WTC11 (cell line): ENCODE measurements around the gene ZFHX2. TPM values are rescaled to one million over a fixed set of nuclear protein-coding genes. Genes with fewer than 3 reads are reported as not detected.

Experiments
- ATAC-seq: fragments of 200-7000 bp; cut with Tn5 transposase; 2 replicates; pipeline ENCODE4 v1.10.0; 2021; ENCODE audit warnings: mild to moderate bottlenecking, moderate library complexity
- CTCF ChIA-PET: fragments of 300-600 bp; sonication (Branson Sonifier 250); formaldehyde crosslinking; loops from one replicate; lab custom pipeline; 2021; ENCODE audit warnings: antibody characterized with exemption; lab: Charles Lee
- POLR2A ChIA-PET: fragments of 350-600 bp; sonication (Branson Sonifier 250); formaldehyde crosslinking; loops from one replicate; lab custom pipeline; 2021; ENCODE audit warnings: antibody characterized with exemption; lab: Charles Lee
- DNase-seq: peaks from one replicate; pipeline ENCODE4 v3.0.0; 2021; ENCODE audit warnings: low spot score
- H3K27ac Mint-ChIP-seq: 2 replicates; pipeline ENCODE4 v1.8.0; 2021; ENCODE audit warnings: mixed read lengths
- H3K27me3 Mint-ChIP-seq: 2 replicates; pipeline ENCODE4 v1.8.0; 2021; ENCODE audit warnings: low read depth, mild to moderate bottlenecking, moderate library complexity, mixed read lengths
- H3K36me3 Mint-ChIP-seq: 2 replicates; pipeline ENCODE4 v1.8.0; 2021; ENCODE audit warnings: mixed read lengths
- H3K4me1 Mint-ChIP-seq: 2 replicates; pipeline ENCODE4 v1.8.0; 2022; ENCODE audit warnings: mixed read lengths
- H3K4me3 Mint-ChIP-seq: 2 replicates; pipeline ENCODE4 v1.8.0; 2021; ENCODE audit warnings: mild to moderate bottlenecking, moderate library complexity, mixed read lengths
- H3K9me3 Mint-ChIP-seq: 2 replicates; pipeline ENCODE4 v1.8.0; 2021; ENCODE audit warnings: mixed read lengths
- AFF4 ChIP-seq: sonication (generic); formaldehyde crosslinking; IDR thresholded peaks from 2 replicates; pipeline ENCODE4 v1.8.1; 2023; ENCODE audit warnings: mild to moderate bottlenecking, missing genetic modification reagents, borderline replicate concordance
- ARID4B ChIP-seq: sonication (generic); formaldehyde crosslinking; IDR thresholded peaks from 2 replicates; pipeline ENCODE4 v1.8.0; 2023; ENCODE audit warnings: missing genetic modification reagents, mild to moderate bottlenecking, borderline replicate concordance
- ATF2 ChIP-seq: sonication (generic); formaldehyde crosslinking; IDR thresholded peaks from 2 replicates; pipeline ENCODE4 v1.8.1; 2022; ENCODE audit warnings: low read depth, missing genetic modification reagents, borderline replicate concordance
- CBFB ChIP-seq: sonication (generic); formaldehyde crosslinking; IDR thresholded peaks from 2 replicates; pipeline ENCODE4 v1.8.1; 2022; ENCODE audit warnings: mild to moderate bottlenecking, low read depth, missing genetic modification reagents
- CDX4 ChIP-seq: fragments of 250-450 bp; sonication (Bioruptor Pico); IDR thresholded peaks from 2 replicates; pipeline ENCODE4 v1.9.0; 2021; ENCODE audit warnings: moderate library complexity, mild to moderate bottlenecking, inconsistent platforms, borderline replicate concordance
- CTCF ChIP-seq: fragments of 200-600 bp; IDR thresholded peaks from 2 replicates; pipeline ENCODE4 v1.8.0; 2022; ENCODE audit warnings: antibody characterized with exemption
- FOXK1 ChIP-seq: sonication (generic); formaldehyde crosslinking; IDR thresholded peaks from 2 replicates; pipeline ENCODE4 v1.8.0; 2022; ENCODE audit warnings: mild to moderate bottlenecking, moderate library complexity, missing genetic modification reagents
- HMGA2 ChIP-seq: fragments of 250-450 bp; sonication (Bioruptor Pico); IDR thresholded peaks from 2 replicates; pipeline ENCODE4 v1.4.0; 2021; ENCODE audit warnings: mild to moderate bottlenecking, moderate library complexity
- KAT7 ChIP-seq: sonication (generic); formaldehyde crosslinking; IDR thresholded peaks from 2 replicates; pipeline ENCODE4 v1.8.1; 2023; ENCODE audit warnings: missing genetic modification reagents, mild to moderate bottlenecking, borderline replicate concordance
- NR3C1 ChIP-seq: sonication (generic); formaldehyde crosslinking; conservative IDR thresholded peaks from 2 replicates; pipeline ENCODE4 v1.8.1; 2023; ENCODE audit warnings: low read depth, mild to moderate bottlenecking, missing genetic modification reagents
- SOX15 ChIP-seq: fragments of 250-450 bp; sonication (Bioruptor Pico); IDR thresholded peaks from 2 replicates; pipeline ENCODE4 v1.9.0; 2021; ENCODE audit warnings: mild to moderate bottlenecking
- TCF7 ChIP-seq: sonication (generic); formaldehyde crosslinking; IDR thresholded peaks from 2 replicates; pipeline ENCODE4 v1.8.0; 2022; ENCODE audit warnings: mild to moderate bottlenecking, low read depth, missing genetic modification reagents, moderate library complexity
- TEAD1 ChIP-seq: sonication (generic); formaldehyde crosslinking; IDR thresholded peaks from 2 replicates; pipeline ENCODE4 v1.8.0; 2022; ENCODE audit warnings: mild to moderate bottlenecking, missing genetic modification reagents
- TEAD4 ChIP-seq: sonication (generic); formaldehyde crosslinking; IDR thresholded peaks from 2 replicates; pipeline ENCODE4 v1.8.0; 2022; ENCODE audit warnings: mild to moderate bottlenecking, missing genetic modification reagents
- USF2 ChIP-seq: sonication (generic); formaldehyde crosslinking; IDR thresholded peaks from 2 replicates; pipeline ENCODE4 v1.8.1; 2023; ENCODE audit warnings: mild to moderate bottlenecking, missing genetic modification reagents, moderate library complexity
- ZMAT4 ChIP-seq: fragments of 250-450 bp; sonication (Bioruptor Pico); IDR thresholded peaks from 2 replicates; pipeline ENCODE4 v1.9.0; 2021; ENCODE audit warnings: mild to moderate bottlenecking
- ZNF138 ChIP-seq: sonication (generic); formaldehyde crosslinking; conservative IDR thresholded peaks from 2 replicates; pipeline ENCODE4 v1.8.1; 2022; ENCODE audit warnings: mild to moderate bottlenecking, moderate library complexity, missing genetic modification reagents
- total RNA-seq: library from RNA; stranded (reverse); gene quantifications from 3 replicates; pipeline ENCODE4 v1.2.3, GENCODE V29; 2021

The ZFHX2 gene
- total RNA-seq, 1 experiment from 2014 or later, result 16.4 TPM

GRCh38 chr14:23569443-23570151 lies 18.0 kb upstream of the ZFHX2 start:
- ATAC-seq (peak; percentile 66), DNase-seq (peak; percentile 45)
- Mint-ChIP-seq H3K4me3 (no peak overlapping the region), H3K4me1 (peaks cover 50% of the 10 kb centered on the region), H3K27me3 (peaks cover 2% of the 10 kb centered on the region; the same call in 1 of the 2 replicates), H3K27ac (peak overlapping the region; percentile 75; the same call in 1 of the 2 replicates), H3K9me3 (no peaks in the 10 kb centered on the region)
- POLR2A ChIA-PET, result no interaction called here
- TF ChIP-seq USF2 (CRISPR knock-in tag) (0 out of 2 replicates have a peak, but pooled peaks have one; percentile 22), ATF2 (no peak)
- TF ChIP-seq, all 79 proteins: peak for 1
- peaks cover 13% of the 10 kb centered on the region for H3K36me3 Mint-ChIP-seq
- CTCF ChIA-PET, result interaction anchor here (1.0 to 3.1 kb wide), 14 partner anchors 9 to 341 kb away, joined by 3 to 16 read pairs (median 6); partner anchors contain the start of gene JPH4

- Mint-ChIP-seq H3K27me3 (peaks cover 2% of the 10 kb centered on the region; the same call in 1 of the 2 replicates), H3K27ac (peak overlapping the region; percentile 75), H3K9me3 (no peaks in the 10 kb centered on the region), H3K36me3 (peaks cover 18% of the 10 kb centered on the region), H3K4me3 (peak overlapping the region; percentile 98), H3K4me1 (peaks cover 50% of the 10 kb centered on the region)
- ATAC-seq, result peak; percentile 15
- ChIA-PET CTCF (interaction anchor here (0.6 to 3.1 kb wide), 21 partner anchors 10 to 342 kb away, joined by 3 to 16 read pairs (median 5); partner anchors contain the start of genes JPH4 and PABPN1), POLR2A (no interaction called here)
- TF ChIP-seq AFF4 (CRISPR knock-in tag) (no peak), CDX4 (no peak), NR3C1 (CRISPR knock-in tag) (no peak), ARID4B (no peak), ZMAT4 (CRISPR knock-in tag) (no peak), CBFB (CRISPR knock-in tag) (no peak), TCF7 (CRISPR knock-in tag) (no peak), FOXK1 (no peak), TEAD4 (CRISPR knock-in tag) (no peak), TEAD1 (CRISPR knock-in tag) (no peak), KAT7 (CRISPR knock-in tag) (no peak), HMGA2 (CRISPR knock-in tag) (no peak), SOX15 (CRISPR knock-in tag) (no peak), CTCF (no peak), ZNF138 (CRISPR knock-in tag) (no peak)
- DNase-seq, result peak; percentile 62
Measured at GRCh38 chr14:23568600-23569331, 17.2 kb upstream of the ZFHX2 start.
